Testis (tissue), 2 donors: ENCODE data around the gene CDH23.

Experiments
- POLR2A ChIP-seq: fragments of 450-650 bp; IDR thresholded peaks from one replicate; pipeline ENCODE4 v1.6.1; 2017; ENCODE audit warnings: antibody characterized with exemption, mild to moderate bottlenecking, moderate library complexity
- TF ChIP-seq, protein P1 (sequence below), 3 experiments: fragments of 450-650 bp in 2 of 3; fragments of 200-600 bp in 1 of 3; sonication (generic) in 1 of 3; IDR thresholded peaks; one replicate each; pipeline ENCODE4 v1.5.1; 2016 to 2019; ENCODE audit warnings: antibody characterized with exemption in 3 of 3, mild to moderate bottlenecking in 2 of 3, moderate library complexity in 1 of 3

DNA sequence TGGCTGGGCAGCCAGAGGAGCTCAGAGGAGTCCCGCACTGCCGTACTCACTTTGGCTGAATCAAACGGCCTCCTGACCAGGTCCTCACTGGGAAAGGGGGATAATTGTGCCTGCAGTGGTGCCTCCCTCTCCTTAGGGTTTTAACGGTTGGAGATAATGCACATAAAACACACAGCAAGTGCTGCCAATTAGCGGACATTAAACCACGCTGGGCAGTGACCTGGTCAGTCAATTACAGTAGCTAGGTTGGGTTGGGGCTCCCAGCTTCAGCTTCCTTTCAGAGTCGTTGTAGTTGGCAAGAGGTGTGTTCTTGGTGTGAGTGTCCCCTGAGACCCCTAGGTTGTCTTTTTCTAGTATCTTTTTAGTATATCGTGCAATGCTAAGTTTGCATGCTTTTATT, 176.2 kb downstream of the CDH23 start:
- TF ChIP-seq, protein P1, sequence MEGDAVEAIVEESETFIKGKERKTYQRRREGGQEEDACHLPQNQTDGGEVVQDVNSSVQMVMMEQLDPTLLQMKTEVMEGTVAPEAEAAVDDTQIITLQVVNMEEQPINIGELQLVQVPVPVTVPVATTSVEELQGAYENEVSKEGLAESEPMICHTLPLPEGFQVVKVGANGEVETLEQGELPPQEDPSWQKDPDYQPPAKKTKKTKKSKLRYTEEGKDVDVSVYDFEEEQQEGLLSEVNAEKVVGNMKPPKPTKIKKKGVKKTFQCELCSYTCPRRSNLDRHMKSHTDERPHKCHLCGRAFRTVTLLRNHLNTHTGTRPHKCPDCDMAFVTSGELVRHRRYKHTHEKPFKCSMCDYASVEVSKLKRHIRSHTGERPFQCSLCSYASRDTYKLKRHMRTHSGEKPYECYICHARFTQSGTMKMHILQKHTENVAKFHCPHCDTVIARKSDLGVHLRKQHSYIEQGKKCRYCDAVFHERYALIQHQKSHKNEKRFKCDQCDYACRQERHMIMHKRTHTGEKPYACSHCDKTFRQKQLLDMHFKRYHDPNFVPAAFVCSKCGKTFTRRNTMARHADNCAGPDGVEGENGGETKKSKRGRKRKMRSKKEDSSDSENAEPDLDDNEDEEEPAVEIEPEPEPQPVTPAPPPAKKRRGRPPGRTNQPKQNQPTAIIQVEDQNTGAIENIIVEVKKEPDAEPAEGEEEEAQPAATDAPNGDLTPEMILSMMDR (IDR thresholded peaks at IDR 0.05), result no peak
- no peak for TF ChIP-seq POLR2A
